ENCODE measurements around the gene PDZD7. TPM values are rescaled to one million over a fixed set of nuclear protein-coding genes. Genes with fewer than 3 reads are reported as not detected.

Gene PDZD7
- total and polyA plus RNA-seq, 9 donors: 0.07 to 1.2 (median 0.63) TPM

GRCh38 chr10:101021239-101021638 lies 9.7 kb downstream of the PDZD7 start:
- Histone ChIP-seq H3K4me1 (ENCODE audit: insufficient read depth) (no peaks in the 10 kb centered on the region), H3K27ac (no peak overlapping the region), H3K4me3 (no peak overlapping the region), H3K9me3 (no peaks in the 10 kb centered on the region), H3K36me3 (no peaks in the 10 kb centered on the region), H3K27me3 (no peaks in the 10 kb centered on the region)
- intact Hi-C loops (cut with DNase I): no loop called here
- no peak for TF ChIP-seq EP300 (IDR thresholded peaks at IDR 0.05)
- no peak for TF ChIP-seq CTCF (IDR thresholded peaks at IDR 0.05)
- TF ChIP-seq POLR2A (IDR thresholded peaks at IDR 0.05): no peak
- 77 to 87% (median 86%) methylated on average over 4 of the region's 4 CpGs for WGBS, 3 donors
- no peak for DNase-seq

GRCh38 chr10:101020427-101021075 lies 10.4 kb downstream of the PDZD7 start:
- Histone ChIP-seq H3K27ac (no peak overlapping the region), H3K36me3 (no peaks in the 10 kb centered on the region), H3K4me3 (no peak overlapping the region), H3K27me3 (no peaks in the 10 kb centered on the region), H3K4me1 (ENCODE audit: insufficient read depth) (no peaks in the 10 kb centered on the region), H3K9me3 (no peaks in the 10 kb centered on the region)
- no peak for TF ChIP-seq POLR2A (IDR thresholded peaks at IDR 0.05)
- TF ChIP-seq EP300 (IDR thresholded peaks at IDR 0.05): no peak
- no peak for TF ChIP-seq CTCF (IDR thresholded peaks at IDR 0.05)
- intact Hi-C loops (cut with DNase I): no loop called here
- 78 to 87% (median 82%) methylated on average over 10 of the region's 10 CpGs for WGBS, 3 donors
- DNase-seq: peak in 1 of 5 donors; percentile 5

- no peak for TF ChIP-seq EP300 (IDR thresholded peaks at IDR 0.05)
- no peak for TF ChIP-seq CTCF (IDR thresholded peaks at IDR 0.05)
- TF ChIP-seq POLR2A (IDR thresholded peaks at IDR 0.05): no peak
- no peak for DNase-seq
- Histone ChIP-seq H3K36me3 (no peaks in the 10 kb centered on the region), H3K9me3 (no peaks in the 10 kb centered on the region), H3K27me3 (no peaks in the 10 kb centered on the region), H3K4me3 (no peak overlapping the region), H3K4me1 (ENCODE audit: insufficient read depth) (peaks cover 1% of the 10 kb centered on the region), H3K27ac (no peak overlapping the region)
- intact Hi-C loops (cut with DNase I): no loop called here
- 65 to 67% (median 66%) methylated on average over 2 of the region's 2 CpGs for WGBS, 3 donors
Measured at GRCh38 chr10:101019440-101019703, 11.6 kb downstream of the PDZD7 start.

- no peak overlapping the region for H3K4me3 ChIP-seq
- no peaks in the 10 kb centered on the region for H3K27me3 ChIP-seq
- TF ChIP-seq POLR2A (IDR thresholded peaks at IDR 0.05) (no peak), CTCF (IDR thresholded peaks at IDR 0.05) (peak in 2 of 3 donors; percentile 38 to 41)
- no peaks in the 10 kb centered on the region for H3K36me3 ChIP-seq
- DNase-seq: peak; percentile 62 to 80 (median 77)
- WGBS, 3 donors: 13 to 22% (median 19%) methylated on average over 39 to 45 of the region's 45 CpGs
- no peak overlapping the region for H3K27ac ChIP-seq
- H3K9me3 ChIP-seq: no peaks in the 10 kb centered on the region
- intact Hi-C loops (cut with DNase I): no loop called here
- H3K4me1 ChIP-seq (ENCODE audit: insufficient read depth): peaks cover 1% of the 10 kb centered on the region
Measured at GRCh38 chr10:101018600-101019439, 12.1 kb downstream of the PDZD7 start.

Measured in ovary (tissue), 9 donors.